GM12878 (cell line): ENCODE results near the gene OR6C75. TPM values are rescaled to one million over a fixed set of nuclear protein-coding genes. Genes with fewer than 3 reads are reported as not detected.

Experiments
- ATAC-seq: fragments of 200-7000 bp; cut with Tn5 transposase; 3 replicates; pipeline ENCODE4 v1.9.1; 2020; ENCODE audit warnings: mild to moderate bottlenecking, moderate library complexity
- BruUV-seq: library from RNA; stranded (reverse); fragments of 400-500 nt; replicated peaks from 2 replicates; lab custom pipeline; 2021; lab: Mats Ljungman, UMichigan
- CTCF ChIA-PET: fragments of 300-600 bp; sonication (Branson Sonifier 250); formaldehyde crosslinking; extraction: SDS; loops from one replicate; lab custom pipeline; 2021; ENCODE audit warnings: inconsistent platforms; lab: Yijun Ruan, JAX
- POLR2A ChIA-PET: fragments of 350-600 bp; formaldehyde crosslinking; extraction: SDS; loops from one replicate; lab custom pipeline; 2021; ENCODE audit warnings: inconsistent platforms; lab: Charles Lee
- RAD21 ChIA-PET: fragments of 300-600 bp; sonication (Branson Sonifier 250); formaldehyde crosslinking; loops from one replicate; lab custom pipeline; 2023; ENCODE audit warnings: antibody characterized with exemption; ENCODE audit not compliant: unreplicated experiment; lab: Charles Lee
- SMC1A ChIA-PET: fragments of 300-600 bp; sonication (Branson Sonifier 250); formaldehyde crosslinking; loops from one replicate; lab custom pipeline; 2023; ENCODE audit not compliant: unreplicated experiment, uncharacterized antibody; lab: Charles Lee
- DNase-seq: peaks from one replicate; pipeline ENCODE4 v3.0.0-alpha.2; 2011; ENCODE audit warnings: low read depth, low spot score
- FAIRE-seq: peaks from 3 replicates; lab custom pipeline; 2011; peaks lifted over from hg19 to GRCh38; lab: Jason Lieb, UNC
- H2AFZ ChIP-seq: 2 replicates; pipeline ENCODE4 v1.6.0; 2011; ENCODE audit warnings: low read depth, low read length, control low read depth; ENCODE audit not compliant: control insufficient read depth
- H3K27ac ChIP-seq: 2 replicates; pipeline ENCODE4 v1.5.1; 2011; ENCODE audit warnings: control low read depth; ENCODE audit not compliant: control insufficient read depth, insufficient read depth
- H3K27me3 ChIP-seq, 2 experiments: replicated peaks in 1 of 2; 2 replicates each; pipeline versions ENCODE4 v1.6.0 to v1.6.1; 2011; ENCODE audit warnings: low read length in 1 of 2; ENCODE audit not compliant: control insufficient read depth in 2 of 2, insufficient read depth in 2 of 2
- H3K36me3 ChIP-seq, 2 experiments: 2 replicates each; pipeline ENCODE4 v1.5.1; 2011; ENCODE audit warnings: low read length in 1 of 2; ENCODE audit not compliant: control insufficient read depth in 2 of 2, insufficient read depth in 2 of 2
- H3K4me1 ChIP-seq: 2 replicates; pipeline ENCODE4 v1.6.1; 2011; ENCODE audit warnings: mild to moderate bottlenecking, low read length, moderate library complexity, mixed read lengths; ENCODE audit not compliant: control insufficient read depth, insufficient read depth
- H3K4me2 ChIP-seq: 2 replicates; pipeline ENCODE4 v1.6.0; 2011; ENCODE audit warnings: control low read depth; ENCODE audit not compliant: control insufficient read depth, insufficient read depth
- H3K4me3 ChIP-seq: fragments of 200-600 bp; sonication (generic); 2 replicates; pipeline ENCODE4 v1.5.1; 2016
- H3K79me2 ChIP-seq: 2 replicates; pipeline ENCODE4 v1.6.0; 2011; ENCODE audit warnings: low read length; ENCODE audit not compliant: control insufficient read depth, insufficient read depth
- H3K9ac ChIP-seq: 2 replicates; pipeline ENCODE4 v1.8.0; 2011; ENCODE audit warnings: low read length, control low read depth, mixed read lengths; ENCODE audit not compliant: control insufficient read depth, insufficient read depth
- H3K9me3 ChIP-seq: replicated peaks from 3 replicates; pipeline ENCODE4 v1.5.1; 2011; ENCODE audit warnings: mild to moderate bottlenecking, low read length; ENCODE audit not compliant: control insufficient read depth, insufficient read depth
- H4K20me1 ChIP-seq: 2 replicates; pipeline ENCODE4 v1.6.0; 2011; ENCODE audit not compliant: control insufficient read depth, insufficient read depth
- ASH2L ChIP-seq: fragments of 300-600, 200-600 bp; sonication (generic); IDR thresholded peaks from 2 replicates; pipeline ENCODE4 v1.6.1; 2017; ENCODE audit warnings: low read depth, mild to moderate bottlenecking, borderline replicate concordance
- CBX3 ChIP-seq: fragments of 200-600 bp; sonication (generic); IDR thresholded peaks from 2 replicates; pipeline ENCODE4 v1.6.1; 2016; ENCODE audit warnings: low read depth, borderline replicate concordance
- KAT2A ChIP-seq: conservative IDR thresholded peaks from 2 replicates; pipeline ENCODE4 v1.6.1; 2011; ENCODE audit warnings: low read depth, low read length; ENCODE audit not compliant: control insufficient read depth
- PAX5 ChIP-seq: IDR thresholded peaks from 2 replicates; pipeline ENCODE4 v1.6.1; 2011; ENCODE audit warnings: low read depth, low read length, borderline replicate concordance
- SUZ12 ChIP-seq: fragments of 200-600 bp; sonication (generic); IDR thresholded peaks from one replicate; pipeline ENCODE4 v1.6.1; 2018; ENCODE audit warnings: antibody characterized with exemption, mild to moderate bottlenecking; ENCODE audit not compliant: unreplicated experiment
- TCF12 ChIP-seq: IDR thresholded peaks from 2 replicates; pipeline ENCODE4 v1.6.1; 2011; ENCODE audit warnings: low read depth, mild to moderate bottlenecking, low read length
- WGBS: methylation state at CpG from one replicate; pipeline ENCODE4 v1.1.6; 2016; ENCODE audit warnings: low lambda C conversion rate; ENCODE audit not compliant: insufficient replicate concordance, insufficient coverage; ENCODE audit errors: missing lambda C conversion rate; 5-methylcytosine and 5-hydroxymethylcytosine counted together
- in situ Hi-C: fragments of 300-500 bp; cut with MboI; formaldehyde crosslinking; loops from 9 replicates; pipeline ENCODE4 v1.14.3; 2018; ENCODE audit warnings: mixed read lengths
- intact Hi-C: fragments of 100-400 bp; cut with micrococcal nuclease; formaldehyde crosslinking; loops from one replicate; pipeline ENCODE4 v1.14.2; 2022; ENCODE audit not compliant: unreplicated experiment
- polyA plus RNA-seq, 11 experiments: library from polyadenylated mRNA; depleted of rRNA in 4 of 11; unstranded in 6 of 11; stranded (reverse) in 5 of 11; fragments of >200 nt; fragmentation: Nextera tagmentation in 4 of 11; fragmentation: Illumina TruSeq in 1 of 11; extraction: Ambion mirVana in 4 of 11; extraction: Trizol in 1 of 11; gene quantifications; 1 replicate in 1 of 11; 2 replicates in 10 of 11; pipeline versions ENCODE4 v1.2.1 to v1.2.3, GENCODE V29; 2011 to 2016; ENCODE audit warnings: inconsistent platforms in 2 of 11, missing spikeins in 2 of 11, low read depth in 1 of 11
- total RNA-seq, 4 experiments: library from RNA; depleted of rRNA in 3 of 4; stranded (reverse); fragments of >200 nt in 3 of 4; fragmentation: Illumina TruSeq in 1 of 4; extraction: Trizol in 1 of 4; gene quantifications; 2 replicates each; pipeline versions ENCODE4 v1.2.1 to v1.2.3, GENCODE V29; 2013 to 2021
- TF ChIP-seq, protein P1 (sequence below): IDR thresholded peaks from 2 replicates; pipeline ENCODE4 v1.6.1; 2012; ENCODE audit warnings: low read depth, low read length, improper control_type of control experiment
- TF ChIP-seq, protein P2 (sequence below): fragments of 450-650 bp; IDR thresholded peaks from 2 replicates; pipeline ENCODE4 v1.6.1; 2017; ENCODE audit warnings: mild to moderate bottlenecking, moderate library complexity
- TF ChIP-seq, protein P3 (sequence below): fragments of 450-650 bp; IDR thresholded peaks from 2 replicates; pipeline ENCODE4 v1.6.1; 2016; ENCODE audit warnings: mild to moderate bottlenecking

Gene OR6C75
- total and polyA plus RNA-seq, 10 of the 15 experiments (the other 5 are each of a cell fraction or from before 2014, with no cell fraction given): not detected

GRCh38 chr12:55365086-55365485 is 2.3 kb downstream of the OR6C75 start:
- SMC1A ChIA-PET: interaction anchor here (1.5 kb wide), 1 partner anchor 12 kb away, joined by 3 read pairs; no protein-coding TSS in a partner anchor
- no peak for FAIRE-seq

GRCh38 chr12:55372521-55372920 is 9.7 kb downstream of the OR6C75 start:
- in situ Hi-C loops (no loop called here), intact Hi-C loops (no loop called here)
- Histone ChIP-seq H4K20me1 (no peaks in the 10 kb centered on the region), H3K9me3 (no peaks in the 10 kb centered on the region), H3K79me2 (no peaks in the 10 kb centered on the region), H2AFZ (no peak overlapping the region), H3K4me2 (no peak overlapping the region), H3K27me3 (no peaks in the 10 kb centered on the region), H3K4me1 (no peaks in the 10 kb centered on the region), H3K36me3 (no peaks in the 10 kb centered on the region), H3K27ac (no peak overlapping the region), H3K4me3 (no peak overlapping the region), H3K9ac (no peak overlapping the region)
- POLR2A ChIA-PET: no interaction called here
- CTCF ChIA-PET: no interaction called here
- BruUV-seq: no TSS peak
- RAD21 ChIA-PET: no interaction called here
- SMC1A ChIA-PET: no interaction called here
- FAIRE-seq: no peak
- DNase-seq: no peak
- WGBS: 26% methylated on average over 4 of the region's 4 CpGs
- no peak for ATAC-seq
- TF ChIP-seq PAX5 (no peak), CBX3 (no peak), ASH2L (no peak), KAT2A (no peak), TCF12 (no peak), SUZ12 (no peak)
- TF ChIP-seq, protein P1, sequence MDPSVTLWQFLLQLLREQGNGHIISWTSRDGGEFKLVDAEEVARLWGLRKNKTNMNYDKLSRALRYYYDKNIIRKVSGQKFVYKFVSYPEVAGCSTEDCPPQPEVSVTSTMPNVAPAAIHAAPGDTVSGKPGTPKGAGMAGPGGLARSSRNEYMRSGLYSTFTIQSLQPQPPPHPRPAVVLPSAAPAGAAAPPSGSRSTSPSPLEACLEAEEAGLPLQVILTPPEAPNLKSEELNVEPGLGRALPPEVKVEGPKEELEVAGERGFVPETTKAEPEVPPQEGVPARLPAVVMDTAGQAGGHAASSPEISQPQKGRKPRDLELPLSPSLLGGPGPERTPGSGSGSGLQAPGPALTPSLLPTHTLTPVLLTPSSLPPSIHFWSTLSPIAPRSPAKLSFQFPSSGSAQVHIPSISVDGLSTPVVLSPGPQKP: no peak
- TF ChIP-seq, protein P2, sequence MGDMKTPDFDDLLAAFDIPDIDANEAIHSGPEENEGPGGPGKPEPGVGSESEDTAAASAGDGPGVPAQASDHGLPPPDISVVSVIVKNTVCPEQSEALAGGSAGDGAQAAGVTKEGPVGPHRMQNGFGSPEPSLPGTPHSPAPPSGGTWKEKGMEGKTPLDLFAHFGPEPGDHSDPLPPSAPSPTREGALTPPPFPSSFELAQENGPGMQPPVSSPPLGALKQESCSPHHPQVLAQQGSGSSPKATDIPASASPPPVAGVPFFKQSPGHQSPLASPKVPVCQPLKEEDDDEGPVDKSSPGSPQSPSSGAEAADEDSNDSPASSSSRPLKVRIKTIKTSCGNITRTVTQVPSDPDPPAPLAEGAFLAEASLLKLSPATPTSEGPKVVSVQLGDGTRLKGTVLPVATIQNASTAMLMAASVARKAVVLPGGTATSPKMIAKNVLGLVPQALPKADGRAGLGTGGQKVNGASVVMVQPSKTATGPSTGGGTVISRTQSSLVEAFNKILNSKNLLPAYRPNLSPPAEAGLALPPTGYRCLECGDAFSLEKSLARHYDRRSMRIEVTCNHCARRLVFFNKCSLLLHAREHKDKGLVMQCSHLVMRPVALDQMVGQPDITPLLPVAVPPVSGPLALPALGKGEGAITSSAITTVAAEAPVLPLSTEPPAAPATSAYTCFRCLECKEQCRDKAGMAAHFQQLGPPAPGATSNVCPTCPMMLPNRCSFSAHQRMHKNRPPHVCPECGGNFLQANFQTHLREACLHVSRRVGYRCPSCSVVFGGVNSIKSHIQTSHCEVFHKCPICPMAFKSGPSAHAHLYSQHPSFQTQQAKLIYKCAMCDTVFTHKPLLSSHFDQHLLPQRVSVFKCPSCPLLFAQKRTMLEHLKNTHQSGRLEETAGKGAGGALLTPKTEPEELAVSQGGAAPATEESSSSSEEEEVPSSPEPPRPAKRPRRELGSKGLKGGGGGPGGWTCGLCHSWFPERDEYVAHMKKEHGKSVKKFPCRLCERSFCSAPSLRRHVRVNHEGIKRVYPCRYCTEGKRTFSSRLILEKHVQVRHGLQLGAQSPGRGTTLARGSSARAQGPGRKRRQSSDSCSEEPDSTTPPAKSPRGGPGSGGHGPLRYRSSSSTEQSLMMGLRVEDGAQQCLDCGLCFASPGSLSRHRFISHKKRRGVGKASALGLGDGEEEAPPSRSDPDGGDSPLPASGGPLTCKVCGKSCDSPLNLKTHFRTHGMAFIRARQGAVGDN: no peak

More at GRCh38 chr12:55365086-55365485, 2.3 kb downstream of the OR6C75 start:
- Histone ChIP-seq H4K20me1 (no peaks in the 10 kb centered on the region), H3K9me3 (no peaks in the 10 kb centered on the region), H3K4me3 (no peak overlapping the region), H3K4me2 (no peak overlapping the region), H3K79me2 (no peaks in the 10 kb centered on the region), H3K27ac (no peak overlapping the region), H3K36me3 (no peaks in the 10 kb centered on the region), H3K4me1 (no peaks in the 10 kb centered on the region), H3K27me3 (no peaks in the 10 kb centered on the region), H3K9ac (no peak overlapping the region), H2AFZ (no peak overlapping the region)
- BruUV-seq: no TSS peak
- ChIA-PET POLR2A (no interaction called here), CTCF (interaction anchor here (1.1 kb wide), 1 partner anchor 14 kb away, joined by 3 read pairs; no protein-coding TSS in a partner anchor), RAD21 (no interaction called here)
- no peak for ATAC-seq
- 27% methylated on average over 3 of the region's 3 CpGs for WGBS
- TF ChIP-seq, protein P3, sequence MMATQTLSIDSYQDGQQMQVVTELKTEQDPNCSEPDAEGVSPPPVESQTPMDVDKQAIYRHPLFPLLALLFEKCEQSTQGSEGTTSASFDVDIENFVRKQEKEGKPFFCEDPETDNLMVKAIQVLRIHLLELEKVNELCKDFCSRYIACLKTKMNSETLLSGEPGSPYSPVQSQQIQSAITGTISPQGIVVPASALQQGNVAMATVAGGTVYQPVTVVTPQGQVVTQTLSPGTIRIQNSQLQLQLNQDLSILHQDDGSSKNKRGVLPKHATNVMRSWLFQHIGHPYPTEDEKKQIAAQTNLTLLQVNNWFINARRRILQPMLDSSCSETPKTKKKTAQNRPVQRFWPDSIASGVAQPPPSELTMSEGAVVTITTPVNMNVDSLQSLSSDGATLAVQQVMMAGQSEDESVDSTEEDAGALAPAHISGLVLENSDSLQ: no peak
- in situ Hi-C loops: no loop called here
- DNase-seq: no peak
- intact Hi-C loops: no loop called here
